NCI-H774 (cell line): Measurements from ENCODE around the gene ZNF541.

Experiments
- DNase-seq: peaks from one replicate; lab custom pipeline; 2025; lab: John Stamatoyannopoulos, UW

ZNF541 gene

DNA sequence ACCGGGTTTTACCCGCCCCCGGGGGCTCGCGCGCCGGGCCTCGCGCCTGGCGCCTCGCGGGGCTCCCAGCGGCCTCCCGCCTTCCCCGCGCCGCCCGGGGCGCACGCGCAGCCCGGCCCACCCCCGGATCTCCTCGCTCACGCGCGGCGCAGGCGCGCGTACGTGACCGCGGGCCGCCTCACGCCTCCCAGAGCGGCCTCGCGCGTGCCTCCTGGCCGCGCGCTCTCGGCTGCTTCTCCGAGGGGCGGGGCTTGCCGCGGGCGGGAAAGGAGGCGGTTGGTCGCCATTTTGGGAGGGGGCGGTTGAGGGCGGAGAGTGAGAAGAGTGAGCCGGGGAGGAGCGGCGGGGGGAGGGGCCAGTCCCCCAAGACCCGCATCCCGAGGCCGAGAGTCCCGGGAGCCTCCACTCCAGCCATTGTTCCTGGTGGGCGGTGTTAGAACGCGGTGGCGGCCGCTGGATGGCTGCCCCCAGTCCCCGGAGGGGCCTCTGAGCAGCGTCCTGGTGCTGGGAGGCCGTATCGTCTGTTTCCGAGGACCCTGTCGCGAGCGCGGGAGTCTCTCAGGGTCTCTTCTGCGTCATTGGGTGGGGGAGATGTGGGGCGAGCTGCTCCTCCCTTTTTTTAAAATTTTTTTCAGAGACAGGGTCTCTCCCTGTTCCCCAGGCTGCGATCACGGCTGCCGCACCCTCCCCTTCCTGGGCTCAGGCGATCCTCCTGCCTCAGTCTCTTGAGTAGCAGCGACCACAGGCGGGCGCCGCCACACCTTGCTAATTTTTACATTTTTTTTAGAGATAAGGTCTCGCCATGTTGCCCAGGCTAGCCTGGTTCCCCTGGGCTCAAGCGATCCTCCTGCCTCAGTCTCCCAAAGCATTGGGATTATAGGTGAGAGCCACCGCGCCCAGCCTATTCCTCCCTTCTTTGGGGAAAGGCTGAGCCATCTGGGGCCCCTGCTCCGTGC lies at the start of gene ZNF541:
TSS of gene ZNF541 (minus strand) at position 78 of the 956 bp plus-strand sequence. CDS start 17,292 bp downstream, outside the sequence.
- no peak for DNase-seq

- DNase-seq: no peak
Measured at GRCh38 chr19:47619763-47620162, 46.8 kb upstream of the ZNF541 start.

DNA sequence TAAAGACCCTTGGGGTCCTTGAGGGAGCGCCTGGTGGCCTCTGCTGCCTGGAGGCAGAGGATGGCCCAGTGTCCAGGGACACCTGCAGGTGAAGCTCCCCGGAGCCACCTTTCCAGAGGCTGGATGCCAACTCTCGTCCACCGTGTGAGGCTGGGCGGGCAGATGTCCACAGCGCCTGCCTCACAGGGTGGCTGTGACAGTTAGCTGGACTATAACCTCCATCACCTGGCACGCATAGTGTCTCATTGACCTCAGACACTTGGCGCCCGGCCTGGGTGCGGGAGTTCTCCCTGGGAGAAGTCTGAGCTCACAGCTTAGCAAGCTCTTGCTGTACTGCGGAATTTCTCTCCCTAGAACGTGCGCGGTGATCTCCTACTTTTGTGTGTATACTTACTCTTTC lies 45.8 kb upstream of the ZNF541 start:
- no peak for DNase-seq

- DNase-seq: no peak
Measured at GRCh38 chr19:47615714-47616113, 42.8 kb upstream of the ZNF541 start.

- DNase-seq: no peak
Measured at GRCh38 chr19:47615230-47615629, 42.3 kb upstream of the ZNF541 start.

DNA sequence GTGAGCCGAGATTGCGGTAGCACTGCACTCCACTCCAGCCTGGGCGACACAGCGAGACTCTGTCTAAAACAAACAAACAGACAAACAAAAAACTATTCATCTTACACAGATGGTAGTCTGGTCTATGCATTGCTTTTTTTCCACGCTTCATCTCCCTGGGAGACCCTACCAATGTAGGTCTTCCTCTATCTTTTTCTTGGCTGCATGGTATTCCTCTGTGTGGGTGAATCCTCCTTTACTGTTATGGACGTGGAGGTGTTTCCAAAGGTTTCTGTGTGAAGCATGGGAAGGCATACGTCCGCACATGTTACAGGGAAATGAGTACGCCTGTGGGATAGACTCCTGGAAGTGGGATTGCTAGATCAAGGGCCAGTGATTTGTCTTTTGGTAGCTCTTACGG lies 41.6 kb upstream of the ZNF541 start:
- no peak for DNase-seq

GRCh38 chr19:47614021-47614295 lies 41.0 kb upstream of the ZNF541 start:
- no peak for DNase-seq

GRCh38 chr19:47613165-47614020 lies 40.4 kb upstream of the ZNF541 start:
- DNase-seq: no peak

- no peak for DNase-seq
Measured at GRCh38 chr19:47610902-47611301, 38.0 kb upstream of the ZNF541 start.

DNA sequence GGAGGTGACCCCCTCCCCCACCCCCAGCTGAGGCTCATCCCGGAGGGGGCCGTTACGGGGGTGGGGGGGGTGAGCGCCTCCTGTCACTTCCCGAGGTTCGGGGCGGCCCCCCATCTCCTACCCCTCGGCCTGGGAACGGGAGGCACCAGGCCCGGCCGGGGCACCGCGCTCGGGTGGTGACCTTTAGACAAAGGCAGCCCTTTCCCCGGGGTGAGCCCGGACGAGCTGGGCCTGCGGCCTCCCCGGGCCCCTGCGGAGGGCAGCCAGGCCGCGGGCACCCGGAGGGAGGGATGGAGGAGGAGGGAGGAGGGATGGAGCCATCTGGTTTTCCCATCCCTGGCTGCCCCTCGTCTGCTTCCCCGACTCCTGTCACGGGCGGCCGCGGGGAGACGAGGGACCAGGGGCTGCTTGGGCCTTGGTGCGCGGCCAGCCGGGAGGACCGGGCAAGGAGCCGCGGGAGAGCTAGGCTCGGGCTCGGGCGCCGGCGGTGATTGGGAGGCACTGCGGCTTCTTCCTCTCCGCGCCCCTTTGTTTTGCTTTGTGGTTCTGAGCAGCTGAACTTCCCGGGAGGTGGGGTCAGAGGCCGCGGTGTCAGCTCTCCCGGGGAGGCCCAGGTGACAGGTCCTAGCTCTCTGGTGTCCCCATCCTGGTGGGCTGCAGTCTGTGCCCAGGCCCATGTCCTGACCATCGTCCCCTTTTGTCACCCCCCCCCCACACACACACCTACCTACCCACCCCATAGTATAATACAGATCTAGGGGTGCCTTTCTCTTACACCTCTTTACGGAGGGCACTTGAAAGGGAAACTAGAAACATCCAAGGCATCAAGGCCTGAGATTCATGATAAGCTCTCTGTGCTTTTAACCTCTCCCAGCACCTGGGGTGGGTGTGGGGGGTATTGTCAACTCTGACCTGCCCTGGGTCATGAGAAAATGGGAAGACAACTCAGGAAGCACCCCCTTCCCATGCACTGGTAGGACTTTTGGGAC lies 37.3 kb upstream of the ZNF541 start:
- DNase-seq: no peak

DNA sequence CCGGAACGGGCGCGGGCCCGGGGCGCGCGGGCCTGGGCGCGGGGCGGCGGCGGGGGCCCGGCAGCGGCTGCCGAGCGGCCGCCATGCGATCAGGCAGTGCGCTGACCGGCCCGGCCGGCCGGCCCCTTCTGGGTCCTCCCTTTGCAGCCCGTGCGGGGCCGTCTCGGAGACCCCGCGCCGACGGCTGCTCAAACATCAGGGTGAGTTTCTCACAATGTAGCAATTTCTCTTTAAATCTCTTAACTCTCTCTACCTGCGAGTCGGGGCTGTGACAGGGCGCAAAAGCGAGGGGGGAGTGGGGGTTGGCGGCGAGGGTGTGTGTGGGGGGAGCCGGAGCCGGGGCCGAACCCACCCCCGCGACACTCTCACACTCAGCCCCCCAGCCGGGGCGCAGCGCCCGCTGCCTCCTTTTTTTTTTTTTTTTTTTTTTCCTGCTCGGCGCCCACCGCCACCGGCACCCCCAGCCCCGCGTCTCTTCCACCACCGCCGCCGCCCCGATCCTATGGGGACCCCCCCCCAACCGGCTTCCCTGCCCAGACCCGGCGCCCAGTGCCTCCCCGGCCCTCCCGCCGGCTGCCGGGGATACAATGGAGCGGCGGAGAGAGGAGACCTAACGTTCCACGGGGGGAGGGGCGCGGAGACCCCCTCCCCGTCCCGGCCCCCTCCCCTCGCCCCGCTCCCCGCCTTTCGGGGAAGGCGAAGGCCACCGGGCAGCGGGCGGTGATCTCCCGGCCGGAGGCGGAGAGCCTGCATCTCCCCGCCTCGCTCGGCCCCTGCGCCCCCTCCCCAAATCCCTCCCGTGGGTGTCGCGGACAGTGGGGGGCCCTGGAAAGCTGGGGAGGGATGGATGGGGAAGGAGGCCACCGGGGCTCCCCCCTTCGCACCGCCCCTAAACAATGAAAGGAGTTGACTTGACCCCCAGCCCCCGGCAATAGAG lies 36.3 kb upstream of the ZNF541 start, which contains the start of gene BICRA:
TSS of gene BICRA (plus strand) at position 166 of the 937 bp plus-strand sequence. CDS start 64,441 bp downstream, outside the sequence.
- peak; percentile 78 for DNase-seq

GRCh38 chr19:47608074-47608918 lies 35.3 kb upstream of the ZNF541 start:
- peak; percentile 92 for DNase-seq

DNA sequence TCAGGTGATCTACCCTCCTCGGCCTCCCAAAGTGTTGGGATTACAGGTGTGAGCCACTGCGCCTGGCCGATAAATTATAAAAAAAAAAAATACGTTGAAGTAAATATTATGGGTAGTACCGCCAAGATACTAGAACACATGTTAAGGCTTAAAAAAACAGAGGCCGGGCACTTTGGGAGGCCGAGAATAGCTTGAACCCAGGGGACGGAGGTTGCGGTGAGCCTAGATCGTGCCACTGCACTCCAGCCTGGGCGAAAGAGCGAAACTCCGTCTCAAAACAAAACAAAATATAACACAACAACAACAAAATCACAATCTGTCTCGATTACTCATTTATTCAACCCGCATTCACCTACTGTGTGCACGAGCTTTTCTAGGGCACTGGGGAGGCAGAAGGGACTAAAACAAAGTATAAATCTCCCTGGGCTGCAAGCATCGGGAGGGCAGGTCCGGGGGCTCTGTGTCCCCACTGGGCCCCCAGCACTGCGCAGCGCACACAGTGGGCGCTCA lies 34.7 kb upstream of the ZNF541 start:
- DNase-seq: no peak

DNA sequence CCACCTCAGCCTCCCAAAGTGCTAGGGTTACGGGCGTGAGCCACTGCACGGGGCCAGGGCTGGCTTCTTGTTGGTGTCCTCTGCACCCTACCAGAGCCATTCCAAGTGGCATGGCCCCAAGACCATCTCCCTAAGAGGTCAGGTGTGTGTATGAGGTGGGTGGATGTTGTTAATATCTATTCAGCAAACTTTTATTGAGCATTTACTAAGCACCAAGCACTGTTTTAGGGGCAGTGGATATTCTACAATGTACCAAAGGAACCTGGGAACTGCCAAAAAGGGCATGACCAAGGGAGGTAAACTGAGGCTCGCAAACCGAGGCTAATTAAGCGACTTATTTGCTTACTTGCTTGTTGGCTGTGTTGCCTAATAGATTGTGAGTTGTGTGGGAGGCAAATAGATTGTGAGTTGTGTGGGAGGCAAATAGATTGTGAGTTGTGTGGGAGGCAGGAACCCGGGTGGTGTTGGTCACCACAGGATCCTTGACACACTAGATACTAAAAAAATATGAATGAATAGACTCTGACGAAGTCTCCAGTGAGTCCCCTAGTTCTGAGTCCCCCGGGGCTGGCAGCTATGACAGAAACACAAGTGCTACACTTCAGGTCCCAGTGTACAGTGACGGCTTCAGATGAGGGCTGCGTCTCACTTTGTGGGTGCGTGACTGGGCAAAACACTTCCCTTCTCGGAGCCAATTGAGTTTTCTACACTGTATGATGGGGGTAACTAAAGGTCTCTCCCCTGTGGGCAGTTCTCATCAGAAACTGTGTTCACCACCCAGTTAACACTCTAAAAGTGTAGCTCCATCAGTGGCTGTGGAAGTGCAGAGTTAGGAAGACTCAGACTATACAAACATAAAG lies 31.0 kb upstream of the ZNF541 start:
- DNase-seq: no peak

DNA sequence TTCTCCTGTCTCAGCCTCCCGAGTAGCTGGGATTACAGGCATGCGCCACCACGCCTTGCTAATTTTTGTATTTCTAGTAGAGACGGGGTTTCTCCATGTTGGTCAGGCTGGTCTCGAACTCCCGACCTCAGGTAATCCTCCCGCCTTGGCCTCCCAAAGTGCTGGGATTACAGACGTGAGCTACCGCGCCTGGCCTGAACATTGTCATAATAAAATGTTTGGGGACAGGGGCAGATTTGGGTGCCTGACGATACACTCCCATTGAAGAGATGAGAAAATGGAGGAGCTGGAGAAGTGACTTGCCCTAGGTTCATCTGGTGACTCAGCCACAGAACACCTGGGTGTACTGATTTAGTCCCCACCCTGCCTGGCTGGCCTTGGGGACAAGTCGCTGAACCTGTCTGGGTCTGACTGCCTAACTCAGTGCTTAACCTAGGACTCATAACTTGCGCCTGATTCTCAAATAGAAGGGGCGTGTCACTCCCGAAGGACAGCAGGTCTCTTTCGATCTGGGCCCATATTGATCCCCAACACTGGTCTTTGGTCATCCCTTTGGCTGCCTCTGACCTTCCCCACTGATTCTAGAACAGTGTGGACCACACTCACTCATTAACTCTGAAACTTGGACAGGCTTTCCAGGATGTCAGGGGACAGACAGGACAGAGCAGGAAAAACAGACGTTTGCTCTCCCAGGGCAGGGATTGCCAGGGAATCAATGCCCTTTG lies 28.4 kb upstream of the ZNF541 start:
- no peak for DNase-seq

- peak; percentile 98 for DNase-seq
Measured at GRCh38 chr19:47600246-47601179, 27.6 kb upstream of the ZNF541 start.
